Loucy (cell line): ENCODE measurements around the gene SH3PXD2B.

Source experiments
- EZH2phosphoT487 ChIP-seq: fragments of 200-600 bp; IDR thresholded peaks from 2 replicates; pipeline ENCODE4 v1.6.1; 2018; ENCODE audit warnings: antibody characterized with exemption, mild to moderate bottlenecking, moderate library complexity, borderline replicate concordance
- TF ChIP-seq, protein P1 (sequence below): fragments of 200-600 bp; sonication (generic); conservative IDR thresholded peaks from 2 replicates; pipeline ENCODE4 v1.5.1; 2014; ENCODE audit warnings: mild to moderate bottlenecking, antibody characterized with exemption, low read length

DNA sequence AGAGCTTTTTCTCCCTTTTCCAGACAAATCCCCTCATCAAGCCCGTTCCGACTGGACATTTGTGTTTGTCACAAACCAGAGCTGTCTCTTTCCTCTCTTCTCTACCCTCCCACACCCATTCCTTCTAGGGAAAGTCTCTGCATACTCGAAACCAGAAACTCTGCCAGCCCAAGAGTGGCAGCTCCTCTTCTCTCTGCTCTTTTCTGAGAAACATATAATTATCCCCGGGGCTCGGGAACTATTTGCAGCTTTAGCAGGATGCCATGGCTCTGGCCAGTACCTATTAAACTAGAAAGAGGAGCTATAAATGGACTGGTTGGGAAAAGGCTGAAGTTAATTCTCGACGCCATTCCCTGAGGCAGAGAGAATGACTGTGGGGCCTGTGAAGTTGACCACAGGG is 82.6 kb downstream of the SH3PXD2B start:
- TF ChIP-seq, protein P1, sequence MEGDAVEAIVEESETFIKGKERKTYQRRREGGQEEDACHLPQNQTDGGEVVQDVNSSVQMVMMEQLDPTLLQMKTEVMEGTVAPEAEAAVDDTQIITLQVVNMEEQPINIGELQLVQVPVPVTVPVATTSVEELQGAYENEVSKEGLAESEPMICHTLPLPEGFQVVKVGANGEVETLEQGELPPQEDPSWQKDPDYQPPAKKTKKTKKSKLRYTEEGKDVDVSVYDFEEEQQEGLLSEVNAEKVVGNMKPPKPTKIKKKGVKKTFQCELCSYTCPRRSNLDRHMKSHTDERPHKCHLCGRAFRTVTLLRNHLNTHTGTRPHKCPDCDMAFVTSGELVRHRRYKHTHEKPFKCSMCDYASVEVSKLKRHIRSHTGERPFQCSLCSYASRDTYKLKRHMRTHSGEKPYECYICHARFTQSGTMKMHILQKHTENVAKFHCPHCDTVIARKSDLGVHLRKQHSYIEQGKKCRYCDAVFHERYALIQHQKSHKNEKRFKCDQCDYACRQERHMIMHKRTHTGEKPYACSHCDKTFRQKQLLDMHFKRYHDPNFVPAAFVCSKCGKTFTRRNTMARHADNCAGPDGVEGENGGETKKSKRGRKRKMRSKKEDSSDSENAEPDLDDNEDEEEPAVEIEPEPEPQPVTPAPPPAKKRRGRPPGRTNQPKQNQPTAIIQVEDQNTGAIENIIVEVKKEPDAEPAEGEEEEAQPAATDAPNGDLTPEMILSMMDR: no peak
- TF ChIP-seq EZH2phosphoT487: no peak
